NCI-H748 treated with DMSO at 0.1 percent for 48 hours (cell line): ENCODE data around the gene OR1F1.
"Not testable (repeated sequence)": the region's sequence is repeated elsewhere in the genome, so short reads cannot be mapped to it uniquely, and the experiment has no call there.

ENCODE experiments used
- DNase-seq: peaks from one replicate; lab custom pipeline; 2025; lab: John Stamatoyannopoulos, UW

The OR1F1 gene

GRCh38 chr16:3150346-3151218 lies 37.4 kb upstream of the OR1F1 start:
- DNase-seq = peak; percentile 84

GRCh38 chr16:3152027-3152276 lies 36.1 kb upstream of the OR1F1 start:
- DNase-seq = no peak

GRCh38 chr16:3152277-3152990 lies 35.6 kb upstream of the OR1F1 start:
- DNase-seq = peak; percentile 83

GRCh38 chr16:3152991-3153368 lies 35.0 kb upstream of the OR1F1 start:
- DNase-seq = no peak

GRCh38 chr16:3155181-3155580 lies 32.8 kb upstream of the OR1F1 start:
- no peak for DNase-seq

- no peak for DNase-seq
Observed at GRCh38 chr16:3155972-3156371, 32.0 kb upstream of the OR1F1 start.

- peak; percentile 87 for DNase-seq
Observed at GRCh38 chr16:3157229-3158025, 30.6 kb upstream of the OR1F1 start.

- no peak for DNase-seq
Observed at GRCh38 chr16:3158026-3158509, 29.9 kb upstream of the OR1F1 start.

- peak; percentile 13 for DNase-seq
Observed at GRCh38 chr16:3158510-3159314, 29.3 kb upstream of the OR1F1 start.

- DNase-seq = peak; percentile 49
Observed at GRCh38 chr16:3161235-3162018, 26.6 kb upstream of the OR1F1 start.

GRCh38 chr16:3164121-3164991 lies 23.6 kb upstream of the OR1F1 start:
- no peak for DNase-seq

GRCh38 chr16:3165111-3165822 lies 22.7 kb upstream of the OR1F1 start:
- no peak for DNase-seq

GRCh38 chr16:3166505-3166886 lies 21.5 kb upstream of the OR1F1 start:
- no peak for DNase-seq

GRCh38 chr16:3168729-3169128 lies 19.3 kb upstream of the OR1F1 start:
- not testable (repeated sequence) for DNase-seq

- no peak for DNase-seq
Observed at GRCh38 chr16:3170440-3171180, 17.4 kb upstream of the OR1F1 start.

GRCh38 chr16:3171181-3171854 lies 16.7 kb upstream of the OR1F1 start:
- DNase-seq = no peak

- no peak for DNase-seq
Observed at GRCh38 chr16:3171855-3172593, 16.0 kb upstream of the OR1F1 start.
